SK-N-SH treated with all-trans-retinoic acid at 6 μM for 48 hours (cell line): ENCODE measurements around the gene SH3BP1.

ENCODE experiments used
- ATAC-seq: fragments of 200-7000 bp; cut with Tn5 transposase; 3 replicates; pipeline ENCODE4 v1.9.1; 2020; ENCODE audit warnings: mild to moderate bottlenecking, moderate library complexity
- ARNTL ChIP-seq: fragments of 450-650 bp; formaldehyde crosslinking; IDR thresholded peaks from 2 replicates; pipeline ENCODE4 v1.5.0; 2020; ENCODE audit warnings: low read depth, mild to moderate bottlenecking, moderate library complexity, borderline replicate concordance
- BACH2 ChIP-seq: fragments of 250-450 bp; sonication (Bioruptor Pico); IDR thresholded peaks from 2 replicates; pipeline ENCODE4 v1.9.0; 2021; ENCODE audit warnings: mild to moderate bottlenecking, borderline replicate concordance
- CSDC2 ChIP-seq: fragments of 250-450 bp; sonication (Bioruptor Pico); IDR thresholded peaks from 2 replicates; pipeline ENCODE4 v1.5.0; 2020; ENCODE audit warnings: mild to moderate bottlenecking, moderate library complexity
- ESRRG ChIP-seq: fragments of 250-450 bp; sonication (Bioruptor Pico); IDR thresholded peaks from 2 replicates; pipeline ENCODE4 v1.6.1; 2021; ENCODE audit warnings: mild to moderate bottlenecking
- GLIS3 ChIP-seq: fragments of 250-450 bp; sonication (Bioruptor Pico); IDR thresholded peaks from 2 replicates; pipeline ENCODE4 v1.5.0; 2020; ENCODE audit warnings: mild to moderate bottlenecking, moderate library complexity
- OSR1 ChIP-seq: fragments of 250-450 bp; sonication (Bioruptor Pico); IDR thresholded peaks from 2 replicates; pipeline ENCODE4 v1.8.0; 2022; ENCODE audit warnings: moderate library complexity, mild to moderate bottlenecking, inconsistent platforms
- PPARA ChIP-seq: fragments of 250-450 bp; sonication (Bioruptor Pico); IDR thresholded peaks from 2 replicates; pipeline ENCODE4 v1.5.0; 2020; ENCODE audit warnings: mild to moderate bottlenecking, borderline replicate concordance
- RARB ChIP-seq: fragments of 250-450 bp; sonication (Bioruptor Pico); IDR thresholded peaks from 2 replicates; pipeline ENCODE4 v1.8.0; 2021; ENCODE audit warnings: mild to moderate bottlenecking, moderate library complexity
- SNAI2 ChIP-seq: fragments of 250-450 bp; sonication (Bioruptor Pico); IDR thresholded peaks from 2 replicates; pipeline ENCODE4 v1.5.0; 2020; ENCODE audit warnings: mild to moderate bottlenecking, moderate library complexity
- TCF4 ChIP-seq: fragments of 250-450 bp; sonication (Bioruptor Pico); IDR thresholded peaks from 2 replicates; pipeline ENCODE4 v1.8.0; 2021; ENCODE audit warnings: mild to moderate bottlenecking, moderate library complexity, borderline replicate concordance
- TOX ChIP-seq: fragments of 250-450 bp; sonication (Bioruptor Pico); IDR thresholded peaks from 2 replicates; pipeline ENCODE4 v1.8.0; 2021; ENCODE audit warnings: mild to moderate bottlenecking, moderate library complexity, borderline replicate concordance
- ZC3H10 ChIP-seq: fragments of 250-450 bp; sonication (Bioruptor Pico); IDR thresholded peaks from 2 replicates; pipeline ENCODE4 v1.5.1; 2021; ENCODE audit warnings: mild to moderate bottlenecking, moderate library complexity
- ZFP3 ChIP-seq: fragments of 250-450 bp; sonication (Bioruptor Pico); IDR thresholded peaks from 2 replicates; pipeline ENCODE4 v1.5.0; 2020; ENCODE audit warnings: mild to moderate bottlenecking, moderate library complexity
- ZFP30 ChIP-seq: fragments of 450-650 bp; formaldehyde crosslinking; IDR thresholded peaks from 2 replicates; pipeline ENCODE4 v1.5.0; 2022; ENCODE audit warnings: mild to moderate bottlenecking, moderate library complexity
- ZNF565 ChIP-seq: fragments of 450-650 bp; formaldehyde crosslinking; conservative IDR thresholded peaks from 2 replicates; pipeline ENCODE4 v1.5.0; 2020; ENCODE audit warnings: low read depth, mild to moderate bottlenecking, moderate library complexity
- ZNF70 ChIP-seq: fragments of 450-650 bp; formaldehyde crosslinking; IDR thresholded peaks from 2 replicates; pipeline ENCODE4 v1.5.0; 2020; ENCODE audit warnings: mild to moderate bottlenecking, moderate library complexity
- ZNF8 ChIP-seq: fragments of 450-650 bp; formaldehyde crosslinking; IDR thresholded peaks from 2 replicates; pipeline ENCODE4 v1.5.0; 2020; ENCODE audit warnings: mild to moderate bottlenecking, moderate library complexity
- TF ChIP-seq, protein P1 (sequence below): fragments of 250-450 bp; sonication (Bioruptor Pico); IDR thresholded peaks from 2 replicates; pipeline ENCODE4 v1.5.1; 2020; ENCODE audit warnings: low read depth, mild to moderate bottlenecking, moderate library complexity
- TF ChIP-seq, protein P2 (sequence below): fragments of 250-450 bp; sonication (Bioruptor Pico); IDR thresholded peaks from 2 replicates; pipeline ENCODE4 v1.5.1; 2021; ENCODE audit warnings: mild to moderate bottlenecking, moderate library complexity
- TF ChIP-seq, protein P3 (sequence below): fragments of 250-450 bp; sonication (Bioruptor Pico); IDR thresholded peaks from 2 replicates; pipeline ENCODE4 v1.8.0; 2020; ENCODE audit warnings: mild to moderate bottlenecking, moderate library complexity, borderline replicate concordance
- TF ChIP-seq, protein P4 (sequence below): fragments of 250-450 bp; sonication (Bioruptor Pico); IDR thresholded peaks from 2 replicates; pipeline ENCODE4 v1.8.0; 2021; ENCODE audit warnings: low read depth, mild to moderate bottlenecking, moderate library complexity, borderline replicate concordance
- TF ChIP-seq, protein P5 (sequence below): fragments of 250-450 bp; sonication (Bioruptor Pico); IDR thresholded peaks from 2 replicates; pipeline ENCODE4 v1.5.0; 2020; ENCODE audit warnings: mild to moderate bottlenecking, moderate library complexity

The SH3BP1 gene

DNA sequence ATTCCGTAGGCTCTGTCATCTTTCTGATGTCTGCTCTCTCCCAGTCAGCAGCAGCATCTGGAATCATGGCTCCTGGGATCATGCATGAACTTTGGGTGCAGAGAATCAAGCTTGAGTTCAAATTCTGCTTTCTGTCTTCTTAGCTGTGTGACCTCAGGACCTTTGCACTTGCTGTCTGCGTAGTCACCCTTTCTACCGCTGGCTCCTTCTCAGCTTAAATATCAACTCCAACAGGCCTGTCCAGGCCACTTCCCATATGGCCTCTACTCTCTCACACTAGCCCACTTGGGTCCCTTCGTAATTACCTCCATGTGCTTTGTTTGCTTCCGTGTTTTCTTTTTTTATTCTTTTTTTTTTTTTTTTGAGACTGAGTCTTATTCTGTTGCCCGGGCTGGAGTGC, 35.4 kb upstream of the SH3BP1 start:
- no peak for ATAC-seq
- TF ChIP-seq BACH2 = no peak
- no peak for TF ChIP-seq TOX (CRISPR knock-in tag)
- TF ChIP-seq, protein P1, sequence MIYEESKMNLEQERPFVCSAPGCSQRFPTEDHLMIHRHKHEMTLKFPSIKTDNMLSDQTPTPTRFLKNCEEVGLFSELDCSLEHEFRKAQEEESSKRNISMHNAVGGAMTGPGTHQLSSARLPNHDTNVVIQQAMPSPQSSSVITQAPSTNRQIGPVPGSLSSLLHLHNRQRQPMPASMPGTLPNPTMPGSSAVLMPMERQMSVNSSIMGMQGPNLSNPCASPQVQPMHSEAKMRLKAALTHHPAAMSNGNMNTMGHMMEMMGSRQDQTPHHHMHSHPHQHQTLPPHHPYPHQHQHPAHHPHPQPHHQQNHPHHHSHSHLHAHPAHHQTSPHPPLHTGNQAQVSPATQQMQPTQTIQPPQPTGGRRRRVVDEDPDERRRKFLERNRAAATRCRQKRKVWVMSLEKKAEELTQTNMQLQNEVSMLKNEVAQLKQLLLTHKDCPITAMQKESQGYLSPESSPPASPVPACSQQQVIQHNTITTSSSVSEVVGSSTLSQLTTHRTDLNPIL (CRISPR knock-in tag) = no peak
- no peak for TF ChIP-seq SNAI2 (CRISPR knock-in tag)
- TF ChIP-seq ZFP30 (CRISPR knock-in tag) = no peak
- no peak for TF ChIP-seq CSDC2 (CRISPR knock-in tag)
- no peak for TF ChIP-seq TCF4 (CRISPR knock-in tag)
- TF ChIP-seq, protein P2, sequence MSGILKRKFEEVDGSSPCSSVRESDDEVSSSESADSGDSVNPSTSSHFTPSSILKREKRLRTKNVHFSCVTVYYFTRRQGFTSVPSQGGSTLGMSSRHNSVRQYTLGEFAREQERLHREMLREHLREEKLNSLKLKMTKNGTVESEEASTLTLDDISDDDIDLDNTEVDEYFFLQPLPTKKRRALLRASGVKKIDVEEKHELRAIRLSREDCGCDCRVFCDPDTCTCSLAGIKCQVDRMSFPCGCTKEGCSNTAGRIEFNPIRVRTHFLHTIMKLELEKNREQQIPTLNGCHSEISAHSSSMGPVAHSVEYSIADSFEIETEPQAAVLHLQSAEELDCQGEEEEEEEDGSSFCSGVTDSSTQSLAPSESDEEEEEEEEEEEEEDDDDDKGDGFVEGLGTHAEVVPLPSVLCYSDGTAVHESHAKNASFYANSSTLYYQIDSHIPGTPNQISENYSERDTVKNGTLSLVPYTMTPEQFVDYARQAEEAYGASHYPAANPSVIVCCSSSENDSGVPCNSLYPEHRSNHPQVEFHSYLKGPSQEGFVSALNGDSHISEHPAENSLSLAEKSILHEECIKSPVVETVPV (CRISPR knock-in tag) = no peak
- no peak for TF ChIP-seq ZNF565
- TF ChIP-seq ESRRG = no peak
- TF ChIP-seq PPARA (CRISPR knock-in tag) = no peak
- TF ChIP-seq, protein P3, sequence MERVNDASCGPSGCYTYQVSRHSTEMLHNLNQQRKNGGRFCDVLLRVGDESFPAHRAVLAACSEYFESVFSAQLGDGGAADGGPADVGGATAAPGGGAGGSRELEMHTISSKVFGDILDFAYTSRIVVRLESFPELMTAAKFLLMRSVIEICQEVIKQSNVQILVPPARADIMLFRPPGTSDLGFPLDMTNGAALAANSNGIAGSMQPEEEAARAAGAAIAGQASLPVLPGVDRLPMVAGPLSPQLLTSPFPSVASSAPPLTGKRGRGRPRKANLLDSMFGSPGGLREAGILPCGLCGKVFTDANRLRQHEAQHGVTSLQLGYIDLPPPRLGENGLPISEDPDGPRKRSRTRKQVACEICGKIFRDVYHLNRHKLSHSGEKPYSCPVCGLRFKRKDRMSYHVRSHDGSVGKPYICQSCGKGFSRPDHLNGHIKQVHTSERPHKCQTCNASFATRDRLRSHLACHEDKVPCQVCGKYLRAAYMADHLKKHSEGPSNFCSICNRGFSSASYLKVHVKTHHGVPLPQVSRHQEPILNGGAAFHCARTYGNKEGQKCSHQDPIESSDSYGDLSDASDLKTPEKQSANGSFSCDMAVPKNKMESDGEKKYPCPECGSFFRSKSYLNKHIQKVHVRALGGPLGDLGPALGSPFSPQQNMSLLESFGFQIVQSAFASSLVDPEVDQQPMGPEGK (CRISPR knock-in tag) = no peak
- TF ChIP-seq ZFP3 (CRISPR knock-in tag) = no peak
- TF ChIP-seq ZNF70 (CRISPR knock-in tag) = no peak
- no peak for TF ChIP-seq OSR1 (CRISPR knock-in tag)
- TF ChIP-seq, protein P4, sequence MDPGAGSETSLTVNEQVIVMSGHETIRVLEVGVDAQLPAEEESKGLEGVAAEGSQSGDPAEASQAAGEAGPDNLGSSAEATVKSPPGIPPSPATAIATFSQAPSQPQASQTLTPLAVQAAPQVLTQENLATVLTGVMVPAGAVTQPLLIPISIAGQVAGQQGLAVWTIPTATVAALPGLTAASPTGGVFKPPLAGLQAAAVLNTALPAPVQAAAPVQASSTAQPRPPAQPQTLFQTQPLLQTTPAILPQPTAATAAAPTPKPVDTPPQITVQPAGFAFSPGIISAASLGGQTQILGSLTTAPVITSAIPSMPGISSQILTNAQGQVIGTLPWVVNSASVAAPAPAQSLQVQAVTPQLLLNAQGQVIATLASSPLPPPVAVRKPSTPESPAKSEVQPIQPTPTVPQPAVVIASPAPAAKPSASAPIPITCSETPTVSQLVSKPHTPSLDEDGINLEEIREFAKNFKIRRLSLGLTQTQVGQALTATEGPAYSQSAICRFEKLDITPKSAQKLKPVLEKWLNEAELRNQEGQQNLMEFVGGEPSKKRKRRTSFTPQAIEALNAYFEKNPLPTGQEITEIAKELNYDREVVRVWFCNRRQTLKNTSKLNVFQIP (CRISPR knock-in tag) = no peak
- no peak for TF ChIP-seq ZC3H10 (CRISPR knock-in tag)
- no peak for TF ChIP-seq RARB (CRISPR knock-in tag)
- TF ChIP-seq, all 23 proteins: peak for 0

DNA sequence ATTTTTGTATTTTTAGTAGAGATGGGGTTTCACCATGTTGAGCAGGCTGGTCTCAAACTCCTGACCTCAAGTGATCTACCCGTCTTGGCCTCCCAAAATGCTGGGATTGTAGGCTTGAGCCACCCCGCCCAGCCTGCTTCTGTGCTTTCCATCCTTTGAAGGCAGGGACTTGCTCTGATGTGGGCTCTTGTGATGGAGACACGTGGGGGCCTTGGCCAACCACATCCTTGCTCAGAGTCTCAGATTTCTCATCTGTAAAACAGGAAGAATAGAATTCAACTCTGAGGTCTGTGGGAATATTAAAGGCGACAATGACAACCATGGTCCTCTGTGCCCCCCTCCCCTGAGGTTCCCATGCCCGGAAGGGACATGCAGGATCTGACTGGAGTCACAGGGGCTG, 34.6 kb upstream of the SH3BP1 start:
- ATAC-seq = no peak
- TF ChIP-seq ZNF8 (CRISPR knock-in tag) = no peak
- no peak for TF ChIP-seq ARNTL (CRISPR knock-in tag)
- TF ChIP-seq TCF4 (CRISPR knock-in tag) = no peak
- TF ChIP-seq RARB (CRISPR knock-in tag) = no peak
- TF ChIP-seq, protein P5, sequence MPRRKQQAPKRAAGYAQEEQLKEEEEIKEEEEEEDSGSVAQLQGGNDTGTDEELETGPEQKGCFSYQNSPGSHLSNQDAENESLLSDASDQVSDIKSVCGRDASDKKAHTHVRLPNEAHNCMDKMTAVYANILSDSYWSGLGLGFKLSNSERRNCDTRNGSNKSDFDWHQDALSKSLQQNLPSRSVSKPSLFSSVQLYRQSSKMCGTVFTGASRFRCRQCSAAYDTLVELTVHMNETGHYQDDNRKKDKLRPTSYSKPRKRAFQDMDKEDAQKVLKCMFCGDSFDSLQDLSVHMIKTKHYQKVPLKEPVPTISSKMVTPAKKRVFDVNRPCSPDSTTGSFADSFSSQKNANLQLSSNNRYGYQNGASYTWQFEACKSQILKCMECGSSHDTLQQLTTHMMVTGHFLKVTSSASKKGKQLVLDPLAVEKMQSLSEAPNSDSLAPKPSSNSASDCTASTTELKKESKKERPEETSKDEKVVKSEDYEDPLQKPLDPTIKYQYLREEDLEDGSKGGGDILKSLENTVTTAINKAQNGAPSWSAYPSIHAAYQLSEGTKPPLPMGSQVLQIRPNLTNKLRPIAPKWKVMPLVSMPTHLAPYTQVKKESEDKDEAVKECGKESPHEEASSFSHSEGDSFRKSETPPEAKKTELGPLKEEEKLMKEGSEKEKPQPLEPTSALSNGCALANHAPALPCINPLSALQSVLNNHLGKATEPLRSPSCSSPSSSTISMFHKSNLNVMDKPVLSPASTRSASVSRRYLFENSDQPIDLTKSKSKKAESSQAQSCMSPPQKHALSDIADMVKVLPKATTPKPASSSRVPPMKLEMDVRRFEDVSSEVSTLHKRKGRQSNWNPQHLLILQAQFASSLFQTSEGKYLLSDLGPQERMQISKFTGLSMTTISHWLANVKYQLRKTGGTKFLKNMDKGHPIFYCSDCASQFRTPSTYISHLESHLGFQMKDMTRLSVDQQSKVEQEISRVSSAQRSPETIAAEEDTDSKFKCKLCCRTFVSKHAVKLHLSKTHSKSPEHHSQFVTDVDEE (CRISPR knock-in tag) = no peak
- no peak for TF ChIP-seq OSR1 (CRISPR knock-in tag)
- TF ChIP-seq CSDC2 (CRISPR knock-in tag) = no peak
- TF ChIP-seq ZC3H10 (CRISPR knock-in tag) = no peak
- TF ChIP-seq SNAI2 (CRISPR knock-in tag) = no peak
- TF ChIP-seq ESRRG = no peak
- TF ChIP-seq, protein P1 (CRISPR knock-in tag) = no peak
- no peak for TF ChIP-seq ZNF565
- no peak for TF ChIP-seq GLIS3 (CRISPR knock-in tag)
- TF ChIP-seq ZNF70 (CRISPR knock-in tag) = no peak
